ENCODE data around the gene SLC13A5.
"Not testable (repeated sequence)": the region's sequence is repeated elsewhere in the genome, so short reads cannot be mapped to it uniquely, and the experiment has no call there.

Gene SLC13A5
- long read RNA-seq, donor 1, full-length matches to known transcripts = 2 of 2 reads
- long read RNA-seq, donor 1, partial matches to known transcripts = 0 of 2 reads
- long read RNA-seq, donor 1, other reads (novel, unspliced or antisense) = 0 of 2 reads
- long read RNA-seq, donor 2, full-length matches to known transcripts = 1 of 1 reads
- long read RNA-seq, donor 2, partial matches to known transcripts = 0 of 1 reads
- long read RNA-seq, donor 2, other reads (novel, unspliced or antisense) = 0 of 1 reads
- long read RNA-seq, donor 3 = 0 reads
- long read RNA-seq, donor 4, full-length matches to known transcripts = 5 of 5 reads
- long read RNA-seq, donor 4, partial matches to known transcripts = 0 of 5 reads
- long read RNA-seq, donor 4, other reads (novel, unspliced or antisense) = 0 of 5 reads
- long read RNA-seq, donor 5, full-length matches to known transcripts = 2 of 2 reads
- long read RNA-seq, donor 5, partial matches to known transcripts = 0 of 2 reads
- long read RNA-seq, donor 5, other reads (novel, unspliced or antisense) = 0 of 2 reads
- long read RNA-seq, donor 6, full-length matches to known transcripts = 1 of 1 reads
- long read RNA-seq, donor 6, partial matches to known transcripts = 0 of 1 reads
- long read RNA-seq, donor 6, other reads (novel, unspliced or antisense) = 0 of 1 reads
- long read RNA-seq, donor 7 = 0 reads
- long read RNA-seq, donor 8, full-length matches to known transcripts = 1 of 1 reads
- long read RNA-seq, donor 8, partial matches to known transcripts = 0 of 1 reads
- long read RNA-seq, donor 8, other reads (novel, unspliced or antisense) = 0 of 1 reads

DNA sequence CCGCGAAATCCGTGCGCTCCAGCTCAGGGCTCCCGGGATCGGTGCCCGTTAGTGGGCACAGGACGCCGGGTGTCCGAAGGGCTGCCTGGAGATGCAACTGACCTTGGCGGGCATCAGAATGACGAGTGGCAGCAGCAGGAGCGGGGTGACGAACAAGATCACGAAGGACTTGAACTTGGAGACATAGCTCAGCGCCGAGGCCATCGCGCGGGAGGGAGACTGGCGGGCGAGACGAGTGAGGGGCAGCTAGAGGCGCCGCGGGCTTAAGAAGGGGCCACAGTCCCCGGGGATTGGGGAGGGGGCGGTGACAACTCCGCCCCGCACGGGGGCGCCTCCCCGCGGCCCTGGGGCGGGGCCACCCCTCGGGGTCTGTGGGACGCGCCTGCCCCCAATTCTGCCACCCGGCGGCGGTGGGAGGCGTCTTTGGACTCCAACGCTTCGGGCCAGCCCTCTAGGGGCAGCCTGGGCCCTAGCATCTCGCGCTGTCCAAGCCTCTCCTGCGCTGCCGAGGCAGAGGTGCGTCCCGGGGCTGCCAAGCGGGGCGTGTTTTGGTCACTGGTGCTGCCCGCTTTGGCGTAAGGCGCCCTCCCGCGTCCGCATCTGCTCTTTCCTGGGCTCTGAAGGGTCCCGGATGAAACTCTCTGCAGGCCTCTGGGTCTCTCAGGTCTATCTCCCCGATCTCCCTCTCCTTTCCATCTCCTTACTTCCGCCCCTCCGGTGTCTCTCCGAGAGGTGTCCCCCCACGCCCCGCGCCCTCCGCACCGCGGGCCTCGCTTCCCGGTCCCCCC is at the start of gene SLC13A5:
Gene SLC13A5 (minus strand): TSS at position 240 of the 788 bp plus-strand sequence. CDS start 36 bp downstream, at position 204.
- peak; percentile 53 for DNase-seq

DNA sequence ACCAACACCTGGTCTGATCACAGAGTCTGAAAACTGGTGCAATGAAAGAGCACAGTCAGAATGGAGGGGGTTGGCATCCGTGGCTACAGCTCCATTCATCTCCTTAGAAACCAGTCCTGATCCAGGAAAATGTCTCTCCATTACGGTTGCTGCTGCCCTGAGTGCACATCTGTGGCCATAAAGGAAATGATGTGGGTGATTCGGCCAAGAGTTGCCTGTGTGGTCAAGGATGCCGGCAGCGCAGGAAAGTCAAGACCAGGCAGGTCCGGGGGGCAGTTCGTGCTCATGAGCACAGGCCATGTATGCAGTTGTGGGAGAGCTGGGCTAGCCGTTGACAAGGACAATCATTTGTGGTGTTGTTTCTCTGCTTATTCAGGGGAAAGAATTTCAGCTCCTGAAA is 48.6 kb upstream of the SLC13A5 start:
- DNase-seq = no peak

DNA sequence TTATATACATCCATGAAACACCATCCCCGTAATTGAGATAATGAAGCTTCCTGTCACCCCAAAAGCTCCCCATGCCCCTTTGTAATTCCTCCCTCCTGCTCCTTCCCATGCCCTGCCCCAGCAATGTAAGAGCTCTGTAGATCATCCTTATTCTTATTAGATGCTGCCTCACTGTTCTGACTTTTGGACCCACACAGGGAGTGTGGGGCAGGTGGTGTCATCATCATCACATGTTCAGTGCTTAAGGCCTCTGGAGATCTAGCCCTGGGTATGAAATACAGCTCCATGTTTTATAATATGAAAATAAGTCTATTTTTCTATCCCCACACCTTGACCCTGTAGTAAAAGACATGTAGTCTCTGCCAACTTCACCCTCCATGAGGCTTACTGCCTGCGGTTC is 44.6 kb upstream of the SLC13A5 start:
- DNase-seq = no peak

DNA sequence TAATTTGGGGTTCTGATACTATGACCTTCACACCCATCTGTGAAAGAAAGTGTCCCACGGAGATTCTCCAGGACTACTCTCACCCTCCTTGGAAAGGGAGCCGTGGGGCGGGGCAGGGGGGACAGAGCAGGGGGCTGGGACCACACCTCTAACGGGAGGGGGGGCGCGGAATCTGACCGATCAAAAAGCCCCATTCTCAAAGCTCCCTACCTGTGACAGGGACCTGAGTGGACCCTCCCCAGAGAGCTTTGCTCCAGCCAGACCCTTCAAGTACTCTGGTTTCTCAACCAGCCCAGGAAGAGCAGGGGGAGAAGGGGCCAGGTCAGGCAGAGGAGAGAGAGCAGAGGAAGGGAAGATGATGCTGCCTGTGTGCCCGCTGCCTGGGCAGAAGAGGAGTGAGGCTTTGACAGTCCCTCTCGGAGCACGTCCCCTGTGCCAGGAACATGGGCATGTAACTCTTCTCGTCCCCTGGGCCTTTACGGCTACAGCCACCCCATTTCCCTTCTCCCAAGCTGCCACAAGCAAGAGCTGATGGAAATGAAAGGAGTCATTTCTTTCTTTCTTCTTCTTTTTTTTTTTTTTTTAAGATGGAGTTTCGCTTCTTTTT is 43.4 kb upstream of the SLC13A5 start:
- DNase-seq = no peak

DNA sequence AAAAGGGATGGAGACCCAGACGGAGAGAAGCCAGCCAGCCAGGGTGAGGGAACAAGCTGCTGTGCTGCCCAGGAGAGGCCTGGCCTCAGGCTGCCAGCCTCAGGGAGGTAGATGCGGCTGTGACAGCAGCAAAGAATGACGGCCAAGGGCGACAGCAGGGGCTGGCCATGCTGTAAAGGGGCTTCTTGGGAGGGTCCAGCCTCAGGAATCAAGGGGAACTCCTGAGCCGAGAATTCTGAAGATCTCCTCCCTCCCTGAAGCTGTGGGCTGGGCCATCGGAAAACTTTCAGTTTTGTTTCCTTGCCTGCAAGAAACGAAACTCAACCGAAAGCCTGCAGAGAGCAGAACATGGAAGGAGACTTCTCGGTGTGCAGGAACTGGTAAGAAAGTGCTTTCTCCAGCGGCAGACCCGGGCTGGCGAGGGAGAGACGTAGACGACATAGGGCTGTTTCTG is 42.6 kb upstream of the SLC13A5 start, which contains the start of gene XAF1:
Gene XAF1 (plus strand): TSS at position 316 of the 454 bp plus-strand sequence. CDS start 33 bp downstream, at position 349.
- DNase-seq = peak; percentile 21

DNA sequence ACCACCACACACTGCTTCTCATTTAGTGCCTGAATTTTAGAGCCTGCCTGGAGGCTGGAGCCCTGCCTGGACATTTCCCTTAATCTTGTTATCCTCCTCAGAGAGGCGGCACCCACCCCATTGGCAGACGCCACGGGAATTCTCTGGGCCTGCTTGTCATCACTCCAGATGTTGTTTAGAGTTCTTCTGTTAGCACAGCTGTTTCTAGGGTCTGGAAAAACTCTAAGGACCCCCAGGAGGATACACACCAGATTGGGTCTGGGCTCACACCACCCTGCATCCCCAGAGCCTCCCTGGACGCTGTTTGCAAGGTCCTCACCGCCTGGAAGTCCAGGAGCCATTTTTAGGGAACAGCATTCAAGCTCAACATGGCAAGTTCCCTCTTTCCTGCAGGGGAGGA is 42.1 kb upstream of the SLC13A5 start:
- DNase-seq = no peak

DNA sequence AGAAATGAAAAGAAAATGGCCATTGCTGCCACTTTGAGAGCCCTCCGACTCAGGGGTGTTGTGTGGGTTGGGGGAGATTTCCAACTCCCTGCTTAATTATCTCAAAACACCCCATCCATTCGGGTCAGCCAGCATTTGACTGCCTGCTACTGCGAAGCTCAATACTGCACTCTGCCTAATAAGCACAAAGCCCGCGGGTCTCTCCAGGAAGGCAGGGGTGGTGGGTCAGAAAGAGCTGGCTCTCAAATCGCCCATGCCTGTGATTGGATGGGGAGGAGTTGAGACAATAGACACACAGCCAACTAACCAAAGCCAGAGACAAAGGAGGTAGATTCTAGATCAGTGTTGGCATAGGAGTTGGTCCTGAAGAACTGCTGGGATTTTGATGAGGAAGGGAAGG is 40.4 kb upstream of the SLC13A5 start:
- no peak for DNase-seq

DNA sequence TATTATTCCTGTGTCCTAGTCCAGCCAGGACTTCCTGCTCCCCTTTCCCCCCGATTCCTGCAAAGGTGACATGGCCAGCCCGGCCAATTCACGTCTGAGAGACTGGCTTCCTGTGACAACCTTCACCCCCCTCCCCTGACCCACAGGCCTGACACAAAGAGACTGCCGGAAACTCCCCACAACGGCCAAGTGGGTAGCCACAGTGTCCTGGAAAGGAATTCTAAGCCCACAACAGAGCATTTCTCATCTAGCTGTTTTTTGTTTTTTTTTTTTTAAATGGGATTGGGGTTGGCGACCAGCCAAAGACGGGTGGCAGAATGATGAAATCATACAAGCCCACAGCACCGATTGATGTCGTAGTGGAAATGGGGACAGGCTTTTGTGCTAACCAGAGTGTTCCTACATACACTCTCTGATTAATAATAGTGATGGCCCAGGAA is 39.9 kb upstream of the SLC13A5 start:
- peak; percentile 24 for DNase-seq

DNA sequence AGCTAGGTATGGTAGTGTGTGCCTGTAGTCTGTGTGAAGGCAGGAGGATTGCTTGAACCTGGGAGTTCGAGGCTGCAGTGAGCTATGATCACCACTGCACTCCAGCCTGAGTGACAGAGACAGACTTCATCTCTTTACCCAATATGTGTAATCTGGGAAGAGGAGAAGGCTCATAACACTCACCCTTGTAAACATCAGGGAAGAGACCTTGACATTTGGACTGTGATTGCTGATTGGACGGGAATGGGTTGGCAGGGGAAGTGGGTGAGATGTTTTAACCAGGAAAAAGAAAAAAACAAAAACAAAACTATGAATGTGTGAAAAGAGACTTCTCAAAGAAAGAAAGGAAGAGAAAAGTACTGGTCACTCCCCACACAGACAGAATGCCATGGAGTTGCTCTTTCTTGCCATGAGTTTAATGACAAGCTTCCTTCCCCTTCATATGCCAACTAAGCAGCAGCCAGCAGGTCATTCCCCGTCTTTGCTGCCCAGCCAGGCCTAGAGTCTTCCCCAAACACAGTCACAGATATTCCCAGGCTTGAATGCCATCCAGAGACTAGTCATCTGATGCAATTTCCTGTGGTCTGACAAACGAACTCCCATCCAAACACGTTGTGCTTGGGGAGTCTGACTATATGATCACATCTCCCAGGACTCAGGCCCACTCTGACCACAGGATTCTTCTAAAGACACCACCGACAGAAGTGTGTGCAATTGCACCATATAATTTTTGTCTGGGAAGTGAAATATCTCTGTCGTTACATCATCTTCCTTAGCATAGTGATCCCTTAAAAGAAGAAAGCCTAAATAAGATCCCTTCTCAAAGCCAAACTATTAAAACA is 39.1 kb upstream of the SLC13A5 start:
- peak; percentile 8 for DNase-seq

DNA sequence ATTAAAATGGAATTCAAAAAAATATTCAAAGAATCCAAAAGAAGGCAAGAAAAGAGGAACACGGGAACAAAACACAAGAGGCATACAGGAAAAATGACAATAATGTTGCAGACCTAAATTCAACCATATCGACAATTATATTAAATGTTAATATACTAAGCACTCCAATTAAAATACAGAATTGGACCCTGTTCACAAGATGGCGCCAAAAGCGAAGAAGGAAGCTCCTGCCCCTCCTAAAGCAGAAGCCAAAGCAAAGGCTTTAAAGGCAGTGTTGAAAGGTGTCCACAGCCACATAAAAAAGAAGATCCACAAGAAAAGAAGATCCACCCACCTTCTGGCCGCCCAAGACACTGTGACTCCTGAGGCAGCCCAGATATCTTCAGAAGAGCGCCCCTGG is 36.4 kb upstream of the SLC13A5 start:
- DNase-seq = no peak

DNA sequence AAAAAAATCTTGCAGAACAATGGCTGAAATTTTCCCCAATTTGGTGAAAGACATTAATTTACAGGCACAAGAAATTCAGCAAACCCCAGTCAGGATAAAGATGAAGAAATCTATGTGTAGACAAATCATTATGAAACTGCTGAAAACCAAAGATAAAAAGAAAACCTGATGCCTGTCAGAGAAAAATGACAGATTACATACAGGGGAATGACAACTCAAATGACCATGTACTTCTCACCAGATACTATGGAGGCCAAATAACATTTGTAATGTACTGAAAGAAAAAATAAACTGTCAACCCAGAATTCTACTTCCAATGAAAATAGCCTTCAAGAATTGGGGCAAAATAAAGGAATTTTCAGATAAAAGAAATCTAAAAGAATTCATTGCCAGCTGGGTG is 35.4 kb upstream of the SLC13A5 start:
- DNase-seq = no peak

DNA sequence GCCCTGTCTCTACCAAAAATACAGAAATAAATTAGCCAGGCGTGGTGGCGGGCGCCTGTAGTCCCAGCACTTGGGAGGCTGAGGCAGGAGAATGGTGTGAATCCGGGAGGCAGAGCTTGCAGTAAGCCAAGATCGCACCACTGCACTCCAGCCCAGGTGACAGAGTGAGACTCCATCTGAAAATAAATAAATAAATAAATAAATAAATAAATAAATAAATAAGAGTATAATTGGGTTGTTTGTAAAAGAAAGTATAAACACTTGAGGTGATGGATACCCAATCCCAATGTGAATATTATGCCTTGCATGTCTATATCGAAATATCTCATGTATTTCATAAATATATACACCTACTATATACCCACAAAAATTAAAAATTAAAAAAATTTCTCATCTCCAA is 33.5 kb upstream of the SLC13A5 start:
- DNase-seq = not testable (repeated sequence)

DNA sequence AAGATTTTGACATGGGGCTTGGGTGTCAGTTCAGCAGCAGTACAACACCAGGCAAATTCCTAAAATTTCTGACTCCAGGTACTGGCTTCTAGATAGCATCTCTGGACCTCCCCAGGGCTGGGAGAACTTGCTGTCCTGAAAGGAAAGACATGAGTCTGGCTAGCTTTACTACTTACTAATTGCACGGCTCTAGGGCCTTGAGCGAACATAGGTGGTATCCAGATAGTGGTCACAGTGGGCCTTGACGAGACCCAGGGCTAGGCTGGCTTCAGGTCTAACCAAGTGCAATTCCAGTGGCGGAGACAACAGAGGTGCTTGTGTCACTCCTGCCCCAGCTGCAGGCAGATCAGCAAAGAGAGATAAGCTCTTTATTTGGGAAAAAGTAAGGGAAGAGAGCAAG is 16.4 kb upstream of the SLC13A5 start:
- no peak for DNase-seq

DNA sequence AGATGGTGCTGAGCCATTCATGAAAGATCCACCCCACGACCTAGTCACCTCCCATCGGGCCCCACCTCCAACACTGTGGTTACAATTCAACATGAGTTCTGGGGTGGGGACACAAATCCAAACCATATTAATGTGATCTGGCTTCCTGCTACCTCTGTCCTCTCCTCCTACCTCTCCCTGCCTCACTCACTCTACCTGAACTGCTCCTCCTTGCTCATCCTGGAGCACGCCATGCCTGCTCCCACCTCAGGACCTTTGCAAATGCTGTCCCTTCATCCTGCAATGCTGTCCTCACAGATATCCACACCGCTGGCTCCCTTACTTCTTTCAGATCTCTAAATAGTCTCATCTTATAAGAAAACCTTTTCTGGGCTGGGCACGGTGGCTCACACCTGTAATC is 10.8 kb upstream of the SLC13A5 start:
- DNase-seq = no peak

DNA sequence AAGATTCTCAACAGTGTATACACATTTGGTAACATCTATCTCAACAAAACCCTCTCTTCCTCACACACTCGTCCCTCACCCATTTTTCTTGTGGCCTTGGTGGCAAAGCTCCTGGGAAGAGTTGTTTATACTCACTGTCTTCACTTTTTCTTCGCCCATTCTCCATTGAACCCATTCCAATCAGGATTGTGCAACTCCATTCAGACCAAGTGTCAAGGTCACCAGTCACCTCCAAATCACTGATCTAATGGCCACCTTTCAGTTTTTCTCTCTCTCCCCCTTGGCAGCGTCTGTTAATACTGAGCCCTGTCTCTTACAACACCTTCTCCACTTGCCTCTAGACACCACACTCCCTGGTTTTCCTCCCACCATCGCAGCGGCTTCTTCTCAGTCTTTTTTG is 8.6 kb upstream of the SLC13A5 start:
- no peak for DNase-seq

DNA sequence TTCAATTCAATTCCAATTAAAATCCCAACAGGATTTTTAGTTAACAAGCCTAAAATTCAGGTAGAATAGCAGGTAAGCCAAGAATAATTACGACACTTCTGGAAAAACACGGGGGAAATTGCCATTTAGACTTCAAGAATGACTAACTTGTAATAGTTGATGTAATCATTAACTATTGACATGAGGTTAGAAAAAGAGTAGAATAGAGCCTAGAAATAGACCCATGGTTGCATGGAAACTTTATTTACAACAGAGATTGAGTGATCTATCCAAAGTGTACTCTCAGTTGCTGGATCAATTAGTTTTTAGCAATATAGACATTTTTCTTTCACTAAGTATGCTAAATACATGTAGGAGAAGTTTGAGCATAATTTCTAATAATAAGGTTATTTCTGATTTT is 3.6 kb upstream of the SLC13A5 start:
- DNase-seq = no peak

DNA sequence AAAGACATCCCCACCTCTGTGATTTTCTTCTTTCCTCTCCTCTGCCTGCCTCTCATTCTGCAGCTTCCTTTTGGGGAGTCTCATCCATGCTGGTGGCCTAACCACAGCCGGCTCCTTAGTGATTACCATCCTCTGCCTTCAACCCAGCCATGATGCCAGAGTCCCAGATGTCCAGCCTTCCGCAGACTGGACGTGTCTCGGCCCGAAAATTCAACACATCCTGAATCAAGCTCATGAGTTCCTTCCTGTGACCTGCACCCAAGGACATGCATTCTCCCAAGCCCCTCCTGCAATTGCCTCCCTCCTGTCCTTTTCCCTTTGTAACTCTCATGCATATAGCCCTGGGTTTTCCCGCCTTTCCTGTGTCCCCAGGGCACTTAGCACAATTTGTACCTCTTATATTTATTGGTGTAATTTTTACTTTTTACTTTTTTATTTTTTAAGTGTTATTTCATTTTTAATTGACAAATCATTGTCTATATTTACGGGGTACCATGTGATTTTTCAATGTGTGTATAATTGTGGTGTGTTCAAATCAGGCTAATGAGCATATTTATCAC is 1.2 kb upstream of the SLC13A5 start:
- no peak for DNase-seq

DNA sequence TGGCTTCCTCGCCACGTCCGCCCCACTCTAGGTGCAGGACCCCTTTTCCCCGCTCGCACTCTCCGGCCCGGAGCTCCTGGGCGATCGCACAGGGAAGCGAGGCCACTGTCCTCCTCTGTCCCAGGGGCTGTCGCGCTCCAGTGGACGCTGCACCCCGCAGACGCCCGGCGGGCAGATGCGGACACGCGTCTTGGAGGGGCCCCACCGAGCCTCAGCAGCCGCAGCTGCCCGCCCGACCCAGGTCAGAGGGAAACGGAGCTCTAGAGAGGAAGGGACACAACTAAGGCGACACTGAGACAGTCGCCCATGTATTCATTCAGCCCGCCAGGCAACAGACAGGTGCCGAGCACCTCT is 726 bp upstream of the SLC13A5 start:
- DNase-seq = peak; percentile 27

DNA sequence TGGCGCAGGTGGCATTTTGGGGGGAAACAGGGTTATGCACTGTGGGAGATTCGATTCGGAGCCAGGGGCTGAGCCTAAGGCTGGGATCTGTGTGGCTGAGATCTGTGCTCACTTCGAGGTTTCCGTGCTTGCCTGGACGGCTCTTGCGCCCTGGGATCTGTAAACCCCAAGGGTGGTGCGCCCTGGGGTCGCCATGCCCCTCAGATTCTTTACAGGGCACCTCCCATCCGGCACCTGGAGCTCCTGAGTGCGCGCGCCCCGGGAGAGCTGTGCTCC is 377 bp downstream of the SLC13A5 start:
- DNase-seq = peak; percentile 22

DNA sequence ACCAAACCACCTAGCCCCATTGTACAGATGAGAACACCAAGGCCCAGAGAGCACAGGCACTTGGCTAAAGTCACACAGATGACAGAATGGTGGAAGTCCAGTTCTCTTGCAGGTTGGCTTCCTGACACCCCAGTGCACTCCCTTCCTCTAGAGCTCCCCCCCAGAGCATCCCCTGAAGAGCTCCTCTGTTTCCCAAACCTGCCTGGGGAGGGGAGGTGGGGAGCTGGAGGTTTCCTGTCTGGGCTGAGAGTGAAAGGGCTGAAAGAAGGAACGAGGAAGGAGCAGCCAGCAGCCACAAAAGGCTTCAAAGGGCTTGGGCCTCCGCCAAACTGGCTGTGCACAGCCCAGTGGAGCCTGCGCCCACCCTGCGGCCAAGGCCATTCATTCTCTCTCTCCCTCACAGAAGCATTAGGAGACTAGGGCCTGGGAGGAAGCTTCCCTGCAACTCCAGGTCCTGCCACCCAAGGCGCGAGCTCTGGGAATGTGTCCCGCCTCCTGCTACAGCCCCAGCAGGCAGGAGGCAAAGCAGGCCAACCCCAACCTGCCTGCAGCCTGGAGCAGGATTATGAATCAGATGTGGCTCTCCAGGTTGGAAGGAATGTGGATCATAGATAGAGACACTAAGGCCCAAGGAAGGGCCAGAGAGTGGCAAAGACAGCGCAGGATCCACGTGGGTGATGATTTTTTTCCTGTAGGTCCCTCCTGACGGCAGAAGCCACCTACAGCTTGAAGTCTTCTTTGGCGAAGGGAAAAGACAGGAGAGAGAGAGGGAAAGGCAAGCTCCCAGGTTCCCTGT is 913 bp downstream of the SLC13A5 start:
- DNase-seq = peak; percentile 34
